ENCODE measurements around the gene BTBD17.
A peak's percentile ranks its signal among the peaks of the same experiment; 100 is the strongest.

The BTBD17 gene

GRCh38 chr17:74379495-74380085, 17.9 kb upstream of the BTBD17 start:
- in situ Hi-C loops (cut with MboI; ENCODE audit: low pct_unique_long_range_greater_than_20kb, low sequenced_read_pairs, unreplicated experiment), result loop anchor here (5.0 kb wide), 1 partner anchor 78 kb away; no protein-coding TSS in a partner anchor
- peak; percentile 90 for DNase-seq (ENCODE audit: low spot score)
- TF ChIP-seq CTCF (IDR thresholded peaks at IDR 0.05; ENCODE audit: extremely low read depth, insufficient read depth, missing control alignments), result peak; percentile 96

- no peak for DNase-seq (ENCODE audit: low spot score)
- in situ Hi-C loops (cut with MboI; ENCODE audit: low pct_unique_long_range_greater_than_20kb, low sequenced_read_pairs, unreplicated experiment), result loop anchor here (5.0 kb wide), 1 partner anchor 82 kb away; no protein-coding TSS in a partner anchor
These were observed 13.2 kb upstream of the BTBD17 start for GRCh38 chr17:74374858-74375257.

GRCh38 chr17:74373838-74374606, 12.4 kb upstream of the BTBD17 start:
- no peak for TF ChIP-seq CTCF (IDR thresholded peaks at IDR 0.05; ENCODE audit: extremely low read depth, insufficient read depth, missing control alignments)
- no peak for DNase-seq (ENCODE audit: low spot score)
- in situ Hi-C loops (cut with MboI; ENCODE audit: low pct_unique_long_range_greater_than_20kb, low sequenced_read_pairs, unreplicated experiment), result no loop called here

More at GRCh38 chr17:74374858-74375257, 13.2 kb upstream of the BTBD17 start:
- no peak for TF ChIP-seq CTCF (IDR thresholded peaks at IDR 0.05; ENCODE audit: extremely low read depth, insufficient read depth, missing control alignments)

- TF ChIP-seq CTCF (IDR thresholded peaks at IDR 0.05; ENCODE audit: extremely low read depth, insufficient read depth, missing control alignments), result no peak
- DNase-seq (ENCODE audit: low spot score), result no peak
- in situ Hi-C loops (cut with MboI; ENCODE audit: low pct_unique_long_range_greater_than_20kb, low sequenced_read_pairs, unreplicated experiment), result no loop called here
These were observed 10.8 kb upstream of the BTBD17 start for GRCh38 chr17:74372426-74372825.

- TF ChIP-seq CTCF (IDR thresholded peaks at IDR 0.05; ENCODE audit: extremely low read depth, insufficient read depth, missing control alignments), result no peak
- in situ Hi-C loops (cut with MboI; ENCODE audit: low pct_unique_long_range_greater_than_20kb, low sequenced_read_pairs, unreplicated experiment), result no loop called here
- no peak for DNase-seq (ENCODE audit: low spot score)
These were observed 10.0 kb upstream of the BTBD17 start for GRCh38 chr17:74371653-74372147.

GRCh38 chr17:74369665-74370490, 8.2 kb upstream of the BTBD17 start:
- no peak for TF ChIP-seq CTCF (IDR thresholded peaks at IDR 0.05; ENCODE audit: extremely low read depth, insufficient read depth, missing control alignments)
- in situ Hi-C loops (cut with MboI; ENCODE audit: low pct_unique_long_range_greater_than_20kb, low sequenced_read_pairs, unreplicated experiment), result no loop called here
- no peak for DNase-seq (ENCODE audit: low spot score)
